Activated CD4-positive, alpha-beta T cell treated with anti-CD3 and anti-CD28 coated beads for 1 hour (primary cell): ENCODE results near the gene STX10.

Experiments
- DNase-seq: peaks from one replicate; pipeline ENCODE4 v3.0.0-alpha.2; 2020

The STX10 gene

GRCh38 chr19:13118424-13119193, 31.6 kb downstream of the STX10 start:
- no peak for DNase-seq

GRCh38 chr19:13117772-13118423, 32.3 kb downstream of the STX10 start, which contains the start of gene NACC1:
NACC1 (plus strand) TSS chr19:13118264; CDS start chr19:13135208, 16,944 bp downstream.
- peak; percentile 83 for DNase-seq

GRCh38 chr19:13117176-13117771, 32.9 kb downstream of the STX10 start:
- DNase-seq: no peak

GRCh38 chr19:13116282-13117175, 33.6 kb downstream of the STX10 start, which contains the start of gene TRMT1:
TRMT1 (minus strand) TSS chr19:13116740; CDS start chr19:13116399, 341 bp downstream.
- peak; percentile 81 for DNase-seq

GRCh38 chr19:13115936-13116281, 34.3 kb downstream of the STX10 start:
- DNase-seq: no peak

GRCh38 chr19:13112555-13112954, 37.6 kb downstream of the STX10 start:
- DNase-seq: no peak

GRCh38 chr19:13110099-13110610, 40.0 kb downstream of the STX10 start:
- DNase-seq: no peak

- no peak for DNase-seq
These were observed 40.6 kb downstream of the STX10 start for GRCh38 chr19:13109361-13110098.

GRCh38 chr19:13104848-13105711, 45.1 kb downstream of the STX10 start:
- DNase-seq: no peak

GRCh38 chr19:13104360-13104847, 45.8 kb downstream of the STX10 start:
- DNase-seq: peak; percentile 47

GRCh38 chr19:13103581-13104359, 46.4 kb downstream of the STX10 start:
- no peak for DNase-seq

GRCh38 chr19:13102666-13103580, 47.3 kb downstream of the STX10 start, which contains the start of gene LYL1:
LYL1 (minus strand) TSS chr19:13102858; CDS start chr19:13101171, 1,687 bp downstream.
- DNase-seq: no peak

GRCh38 chr19:13102416-13102665, 47.8 kb downstream of the STX10 start:
- DNase-seq: no peak

- no peak for DNase-seq
These were observed 48.4 kb downstream of the STX10 start for GRCh38 chr19:13101590-13102415.

- no peak for DNase-seq
These were observed 49.2 kb downstream of the STX10 start for GRCh38 chr19:13100841-13101589.

- peak; percentile 35 for DNase-seq
These were observed 50.1 kb downstream of the STX10 start for GRCh38 chr19:13100031-13100588.
